A549 (cell line): ENCODE data around the gene TIMM50. TPM values are rescaled to one million over a fixed set of nuclear protein-coding genes. Genes with fewer than 3 reads are reported as not detected.
A peak's percentile ranks its signal among the peaks of the same experiment; 100 is the strongest.

Experiments used
- ATAC-seq, 2 experiments: fragments of 200-7000 bp in 1 of 2; fragments of >200 bp in 1 of 2; cut with Nextera tagmentation in 1 of 2; cut with Tn5 transposase in 1 of 2; 3 replicates each; pipeline versions ENCODE4 v1.8.0 to v1.9.1; 2018 to 2020; ENCODE audit warnings: mild to moderate bottlenecking in 1 of 2, moderate library complexity in 1 of 2
- CTCF ChIA-PET: fragments of 300-600 bp; sonication (Branson Sonifier 250); formaldehyde crosslinking; extraction: SDS; loops from one replicate; lab custom pipeline; 2021; ENCODE audit warnings: antibody characterized with exemption, inconsistent platforms; lab: Yijun Ruan, JAX
- POLR2A ChIA-PET: fragments of 350-600 bp; formaldehyde crosslinking; extraction: SDS; loops from one replicate; lab custom pipeline; 2021; ENCODE audit warnings: antibody characterized with exemption, inconsistent platforms; lab: Yijun Ruan, JAX
- DNase-seq, 2 experiments: peaks; one replicate each; pipeline versions ENCODE4 v3.0.0 to v3.0.0-alpha.2; 2011 to 2016; ENCODE audit warnings: low read depth in 1 of 2, low spot score in 1 of 2
- FAIRE-seq: peaks from 2 replicates; lab custom pipeline; 2011; peaks lifted over from hg19 to GRCh38; lab: Jason Lieb, UNC
- H3K27ac ChIP-seq, 2 experiments: fragments of >200 bp; sonication (Bioruptor Twin); formaldehyde crosslinking; 3 replicates each; pipeline ENCODE4 v1.5.1; 2016 to 2017
- H3K4me1 ChIP-seq: fragments of >200 bp; sonication (Bioruptor Twin); formaldehyde crosslinking; 3 replicates; pipeline ENCODE4 v1.6.1; 2016
- H3K4me2 ChIP-seq: fragments of >200 bp; sonication (Bioruptor Twin); formaldehyde crosslinking; 3 replicates; pipeline ENCODE4 v1.6.1; 2016
- H3K4me3 ChIP-seq: fragments of >200 bp; sonication (Bioruptor Twin); formaldehyde crosslinking; 3 replicates; pipeline ENCODE4 v1.5.1; 2016
- H3K9me3 ChIP-seq: fragments of >200 bp; sonication (Bioruptor Twin); formaldehyde crosslinking; 3 replicates; pipeline ENCODE4 v1.6.1; 2016
- BCL3 ChIP-seq: fragments of >200 bp; sonication (Bioruptor Twin); formaldehyde crosslinking; IDR thresholded peaks from 3 replicates; pipeline ENCODE4 v1.6.1; 2016
- CEBPB ChIP-seq, 2 experiments: fragments of >200 bp in 1 of 2; sonication (Bioruptor Twin) in 1 of 2; formaldehyde crosslinking in 1 of 2; IDR thresholded peaks; 2 replicates each; pipeline ENCODE4 v1.6.1; 2012 to 2016
- EHF ChIP-seq: fragments of 250-450 bp; sonication (Bioruptor Pico); IDR thresholded peaks from 2 replicates; pipeline ENCODE4 v1.5.0; 2020; ENCODE audit warnings: mild to moderate bottlenecking
- EHMT2 ChIP-seq: fragments of 200-600 bp; sonication (generic); IDR thresholded peaks from 2 replicates; pipeline ENCODE4 v1.6.1; 2016; ENCODE audit warnings: antibody characterized with exemption, low read depth, mild to moderate bottlenecking, moderate library complexity
- EP300 ChIP-seq, 2 experiments: fragments of >200 bp; sonication (Bioruptor Twin); formaldehyde crosslinking; IDR thresholded peaks; 2 replicates in 1 of 2; 3 replicates in 1 of 2; pipeline ENCODE4 v1.6.1; 2016 to 2017
- FOSB ChIP-seq: fragments of 250-450 bp; sonication (Bioruptor Pico); IDR thresholded peaks from 2 replicates; pipeline ENCODE4 v1.5.0; 2020; ENCODE audit warnings: mild to moderate bottlenecking, moderate library complexity
- GATA3 ChIP-seq: IDR thresholded peaks from 2 replicates; pipeline ENCODE4 v1.6.1; 2012; ENCODE audit warnings: borderline replicate concordance
- HDAC2 ChIP-seq: fragments of 200-600 bp; sonication (generic); IDR thresholded peaks from 2 replicates; pipeline ENCODE4 v1.6.1; 2016
- HES2 ChIP-seq: fragments of >200 bp; sonication (Bioruptor Twin); formaldehyde crosslinking; IDR thresholded peaks from 2 replicates; pipeline ENCODE4 v1.6.1; 2016
- HMGXB4 ChIP-seq: fragments of 250-450 bp; sonication (Bioruptor Pico); IDR thresholded peaks from 2 replicates; pipeline ENCODE4 v1.5.0; 2021; ENCODE audit warnings: mild to moderate bottlenecking, moderate library complexity, borderline replicate concordance
- HOXB5 ChIP-seq: fragments of 250-450 bp; sonication (Bioruptor Pico); IDR thresholded peaks from 2 replicates; pipeline ENCODE4 v1.5.0; 2020; ENCODE audit warnings: mild to moderate bottlenecking, moderate library complexity
- JUN ChIP-seq, 2 experiments: fragments of >200 bp; sonication (Bioruptor Twin); formaldehyde crosslinking; IDR thresholded peaks; 2 replicates in 1 of 2; 3 replicates in 1 of 2; pipeline ENCODE4 v1.6.1; 2016 to 2017
- JUNB ChIP-seq: fragments of >200 bp; sonication (Bioruptor Twin); formaldehyde crosslinking; IDR thresholded peaks from 2 replicates; pipeline ENCODE4 v1.6.1; 2016
- KDM1A ChIP-seq: fragments of 200-600 bp; sonication (generic); IDR thresholded peaks from 2 replicates; pipeline ENCODE4 v1.6.1; 2016; ENCODE audit warnings: low read depth, mild to moderate bottlenecking
- KDM5A ChIP-seq: fragments of 200-600 bp; sonication (generic); IDR thresholded peaks from 2 replicates; pipeline ENCODE4 v1.6.1; 2016; ENCODE audit warnings: antibody characterized with exemption, mild to moderate bottlenecking
- MAX ChIP-seq: IDR thresholded peaks from 2 replicates; pipeline ENCODE4 v1.6.1; 2012
- MAZ ChIP-seq: fragments of 150-350 bp; IDR thresholded peaks from 2 replicates; pipeline ENCODE4 v1.6.1; 2014; ENCODE audit warnings: antibody characterized with exemption, low read depth, low read length, borderline replicate concordance
- MYC ChIP-seq: IDR thresholded peaks from 2 replicates; pipeline ENCODE4 v1.6.1; 2012; ENCODE audit warnings: mild to moderate bottlenecking, inconsistent platforms, low read length, improper control_type of control experiment, borderline replicate concordance
- PBX3 ChIP-seq: IDR thresholded peaks from 2 replicates; pipeline ENCODE4 v1.6.1; 2012
- POLR2A ChIP-seq: IDR thresholded peaks from 2 replicates; pipeline ENCODE4 v1.6.1; 2012; ENCODE audit warnings: mild to moderate bottlenecking, low read length
- RNF2 ChIP-seq: fragments of 200-600 bp; sonication (generic); IDR thresholded peaks from 2 replicates; pipeline ENCODE4 v1.6.1; 2016; ENCODE audit warnings: low read depth, mild to moderate bottlenecking, antibody characterized with exemption, moderate library complexity, borderline replicate concordance
- SMC3 ChIP-seq: fragments of >200 bp; sonication (Bioruptor Twin); formaldehyde crosslinking; IDR thresholded peaks from 3 replicates; pipeline ENCODE4 v1.6.1; 2018; ENCODE audit warnings: inconsistent platforms
- SREBF2 ChIP-seq: fragments of 450-650 bp; IDR thresholded peaks from 2 replicates; pipeline ENCODE4 v1.6.1; 2014; ENCODE audit warnings: mild to moderate bottlenecking, moderate library complexity
- ZFP36 ChIP-seq: fragments of 450-650 bp; IDR thresholded peaks from 2 replicates; pipeline ENCODE4 v1.6.1; 2014; ENCODE audit warnings: borderline replicate concordance; ENCODE audit not compliant: partially characterized antibody
- WGBS: methylation state at CpG from one replicate; pipeline ENCODE4 v1.1.6; 2017; ENCODE audit errors: missing lambda C conversion rate; 5-methylcytosine and 5-hydroxymethylcytosine counted together
- polyA plus RNA-seq, 4 experiments: library from polyadenylated mRNA; depleted of rRNA in 3 of 4; stranded (reverse); fragments of >200 nt; fragmentation: RNase III in 1 of 4; extraction: RNeasy Plus Mini Kit Qiagen cat#74134 plus additional on column Dnase treatment in 1 of 4; gene quantifications; 2 replicates in 3 of 4; 3 replicates in 1 of 4; pipeline ENCODE4 v1.2.3, GENCODE V29; 2011 to 2017

The TIMM50 gene
- polyA plus RNA-seq, 2 of the 4 experiments (the other 2 are of a cell fraction): 204 to 234 TPM

- FAIRE-seq (no peak), DNase-seq (no peak), ATAC-seq (peak; percentile 20 to 36; a peak in 5 of 6 replicates)
- CTCF ChIA-PET: interaction anchor here (0.6 to 15.8 kb wide), 12 partner anchors 9 to 174 kb away, joined by 3 to 305 read pairs (median 16); partner anchors contain the start of genes EID2, EID2B, SELENOV and TIMM50
- Histone ChIP-seq H3K9me3 (no peaks in the 10 kb centered on the region), H3K4me2 (peak within 1 kb of the TSS; percentile 92), H3K4me3 (peak within 1 kb of the TSS; percentile 32), H3K27ac (peak within 1 kb of the TSS; percentile 10 to 51; a peak in 4 of 6 replicates), H3K4me1 (peaks cover 21% of the 10 kb centered on the region)
- TF ChIP-seq FOSB (CRISPR knock-in tag) (no peak), ZFP36 (no peak), EP300 (IDR thresholded peaks at IDR 0.05) (no peak), JUN (IDR thresholded peaks at IDR 0.05) (no peak), PBX3 (no peak)
- POLR2A ChIA-PET: interaction anchor here (1.1 to 1.4 kb wide), 2 partner anchors 19 to 58 kb away, joined by 3 read pairs; partner anchors contain the start of gene TIMM50
- WGBS: 60% methylated on average over 48 of the region's 60 CpGs
These were observed 18.4 kb downstream of the TIMM50 start, which contains the start of gene DLL3 for GRCh38 chr19:39498798-39499642. TSS of gene DLL3 (plus strand) at chr19:39498947. CDS start at chr19:39498975, 28 bp downstream.

GRCh38 chr19:39499932-39500331, 19.3 kb downstream of the TIMM50 start:
- no peak for TF ChIP-seq HDAC2
- no peak for TF ChIP-seq EP300 (IDR thresholded peaks at IDR 0.05)
- TF ChIP-seq MAX: no peak
- TF ChIP-seq EHF (CRISPR knock-in tag): no peak
- TF ChIP-seq HES2: no peak
- no peak for TF ChIP-seq GATA3
- no peak for TF ChIP-seq HOXB5 (CRISPR knock-in tag)
- TF ChIP-seq PBX3: no peak
- TF ChIP-seq JUN (IDR thresholded peaks at IDR 0.05): no peak
- TF ChIP-seq SREBF2: no peak
- peak; percentile 49 for FAIRE-seq
- no peak for DNase-seq
- H3K9me3 ChIP-seq: no peaks in the 10 kb centered on the region
- H3K4me2 ChIP-seq: no peak overlapping the region
- H3K27ac ChIP-seq: no peak overlapping the region
- CTCF ChIA-PET: interaction anchor here (0.6 to 15.8 kb wide), 13 partner anchors 8 to 172 kb away, joined by 3 to 305 read pairs (median 4); partner anchors contain the start of genes EID2B, SELENOV and TIMM50
- POLR2A ChIA-PET: interaction anchor here (0.6 to 2.2 kb wide), 3 partner anchors 19 to 64 kb away, joined by 6 to 10 read pairs (median 6); partner anchors contain the start of genes RPS16 and TIMM50
- peaks cover 21% of the 10 kb centered on the region for H3K4me1 ChIP-seq
- 73% methylated on average over 8 of the region's 8 CpGs for WGBS
- no peak for ATAC-seq
- no peak overlapping the region for H3K4me3 ChIP-seq

GRCh38 chr19:39500543-39500942, 19.9 kb downstream of the TIMM50 start:
- POLR2A ChIA-PET: interaction anchor here (0.6 to 2.2 kb wide), 3 partner anchors 20 to 65 kb away, joined by 6 to 10 read pairs (median 6); partner anchors contain the start of genes RPS16 and TIMM50
- Histone ChIP-seq H3K4me2 (no peak overlapping the region), H3K27ac (no peak overlapping the region), H3K4me1 (peaks cover 21% of the 10 kb centered on the region), H3K4me3 (no peak overlapping the region), H3K9me3 (no peaks in the 10 kb centered on the region)
- 39% methylated on average over 4 of the region's 4 CpGs for WGBS
- ATAC-seq: no peak
- CTCF ChIA-PET: interaction anchor here (0.6 to 15.8 kb wide), 13 partner anchors 8 to 379 kb away, joined by 3 to 305 read pairs (median 4); partner anchors contain the start of genes EID2B, SELENOV and TIMM50
- DNase-seq: no peak
- peak; percentile 18 for FAIRE-seq
- TF ChIP-seq HES2 (no peak), POLR2A (no peak), MYC (no peak), MAZ (no peak), KDM5A (no peak), HMGXB4 (CRISPR knock-in tag) (no peak), CEBPB (IDR thresholded peaks at IDR 0.05) (no peak), JUNB (no peak), EHMT2 (no peak), PBX3 (no peak), SMC3 (no peak), KDM1A (no peak), RNF2 (no peak), BCL3 (no peak)
